ENCODE data around the gene DCAF8L1. TPM values are rescaled to one million over a fixed set of nuclear protein-coding genes. Genes with fewer than 3 reads are reported as not detected.

Gene DCAF8L1
- total RNA-seq, 2 experiments from 2014 or later: not detected

- H3K79me2 ChIP-seq (ENCODE audit: insufficient read depth, low read depth, low read length): no peaks in the 10 kb centered on the region
- H3K36me3 ChIP-seq (ENCODE audit: insufficient read depth, low read length): no peaks in the 10 kb centered on the region
- no peak overlapping the region for H3K4me2 ChIP-seq (ENCODE audit: low read length)
- no peaks in the 10 kb centered on the region for H3K4me1 ChIP-seq (ENCODE audit: insufficient read depth, low read length, poor library complexity, severe bottlenecking)
- no peak for DNase-seq (ENCODE audit: low spot score)
- no peak overlapping the region for H3K27ac ChIP-seq (ENCODE audit: low read depth, low read length, poor library complexity, severe bottlenecking)
- H4K20me1 ChIP-seq (ENCODE audit: insufficient read depth, low read length): no peaks in the 10 kb centered on the region
- intact Hi-C loops (cut with micrococcal nuclease; ENCODE audit: unreplicated experiment): no loop called here
- TF ChIP-seq CTCF (conservative IDR thresholded peaks at IDR 0.05; ENCODE audit: low read length) (no peak), EZH2phosphoT487 (IDR thresholded peaks at IDR 0.05; ENCODE audit: borderline replicate concordance, low read depth, low read length) (no peak)
- no peak overlapping the region for H2AFZ ChIP-seq (ENCODE audit: low read length)
- BruUV-seq (replicated peaks): no TSS peak
- H3K9me3 ChIP-seq (ENCODE audit: low read length): no peaks in the 10 kb centered on the region
- ChIA-PET CTCF (ENCODE audit: unreplicated experiment) (no interaction called here), POLR2A (no interaction called here)
- no peak overlapping the region for H3K4me3 ChIP-seq (ENCODE audit: low read depth, low read length, poor library complexity, severe bottlenecking)
- no peaks in the 10 kb centered on the region for H3K9me2 ChIP-seq (ENCODE audit: insufficient read depth, low read length)
These were observed 16.4 kb upstream of the DCAF8L1 start for GRCh38 chrX:27997622-27998021.

- Histone ChIP-seq H4K20me1 (ENCODE audit: insufficient read depth, low read length) (no peaks in the 10 kb centered on the region), H3K27ac (ENCODE audit: low read depth, low read length, poor library complexity, severe bottlenecking) (no peak overlapping the region), H3K9me2 (ENCODE audit: insufficient read depth, low read length) (no peaks in the 10 kb centered on the region), H3K9me3 (ENCODE audit: low read length) (no peaks in the 10 kb centered on the region), H3K36me3 (ENCODE audit: insufficient read depth, low read length) (no peaks in the 10 kb centered on the region), H2AFZ (ENCODE audit: low read length) (no peak overlapping the region), H3K4me2 (ENCODE audit: low read length) (no peak overlapping the region), H3K4me1 (ENCODE audit: insufficient read depth, low read length, poor library complexity, severe bottlenecking) (no peaks in the 10 kb centered on the region), H3K4me3 (ENCODE audit: low read depth, low read length, poor library complexity, severe bottlenecking) (no peak overlapping the region), H3K79me2 (ENCODE audit: insufficient read depth, low read depth, low read length) (no peaks in the 10 kb centered on the region)
- intact Hi-C loops (cut with micrococcal nuclease; ENCODE audit: unreplicated experiment): no loop called here
- TF ChIP-seq CTCF (conservative IDR thresholded peaks at IDR 0.05; ENCODE audit: low read length) (no peak), EZH2phosphoT487 (IDR thresholded peaks at IDR 0.05; ENCODE audit: borderline replicate concordance, low read depth, low read length) (no peak)
- BruUV-seq (replicated peaks): no TSS peak
- no peak for DNase-seq (ENCODE audit: low spot score)
- POLR2A ChIA-PET: no interaction called here
- CTCF ChIA-PET (ENCODE audit: unreplicated experiment): no interaction called here
These were observed 14.9 kb upstream of the DCAF8L1 start for GRCh38 chrX:27996132-27996531.

- CTCF ChIA-PET (ENCODE audit: unreplicated experiment): no interaction called here
- H4K20me1 ChIP-seq (ENCODE audit: insufficient read depth, low read length): no peaks in the 10 kb centered on the region
- no peaks in the 10 kb centered on the region for H3K79me2 ChIP-seq (ENCODE audit: insufficient read depth, low read depth, low read length)
- BruUV-seq (replicated peaks): no TSS peak
- DNase-seq (ENCODE audit: low spot score): no peak
- TF ChIP-seq EZH2phosphoT487 (IDR thresholded peaks at IDR 0.05; ENCODE audit: borderline replicate concordance, low read depth, low read length) (no peak), CTCF (conservative IDR thresholded peaks at IDR 0.05; ENCODE audit: low read length) (no peak)
- intact Hi-C loops (cut with micrococcal nuclease; ENCODE audit: unreplicated experiment): no loop called here
- POLR2A ChIA-PET: no interaction called here
- H3K36me3 ChIP-seq (ENCODE audit: insufficient read depth, low read length): no peaks in the 10 kb centered on the region
- no peak overlapping the region for H3K4me3 ChIP-seq (ENCODE audit: low read depth, low read length, poor library complexity, severe bottlenecking)
- H3K27ac ChIP-seq (ENCODE audit: low read depth, low read length, poor library complexity, severe bottlenecking): no peak overlapping the region
- no peak overlapping the region for H2AFZ ChIP-seq (ENCODE audit: low read length)
- H3K4me2 ChIP-seq (ENCODE audit: low read length): no peak overlapping the region
- no peaks in the 10 kb centered on the region for H3K9me3 ChIP-seq (ENCODE audit: low read length)
- H3K9me2 ChIP-seq (ENCODE audit: insufficient read depth, low read length): no peaks in the 10 kb centered on the region
- no peaks in the 10 kb centered on the region for H3K4me1 ChIP-seq (ENCODE audit: insufficient read depth, low read length, poor library complexity, severe bottlenecking)
These were observed 14.4 kb upstream of the DCAF8L1 start for GRCh38 chrX:27995611-27996010.

Data from OCI-LY7 (cell line).